Upper lobe of left lung (tissue), 6 donors: ENCODE results near the gene TWNK. TPM values are rescaled to one million over a fixed set of nuclear protein-coding genes. Genes with fewer than 3 reads are reported as not detected.

Source experiments
- ATAC-seq, 2 donors: fragments of 200-7000 bp; cut with Tn5 transposase; one replicate each; pipeline ENCODE4 v1.9.1; 2022; ENCODE audit warnings: mild to moderate bottlenecking in 2 of 2, moderate library complexity in 2 of 2; ENCODE audit not compliant: low FRiP score in 2 of 2
- DNase-seq, 2 donors: peaks; one replicate each; pipeline ENCODE4 v3.0.0-alpha.2; 2019 to 2020
- H3K27ac ChIP-seq, 4 donors: fragments of 200-600 bp; sonication (generic); one replicate each; pipeline ENCODE4 v1.5.1; 2016 to 2019
- H3K27me3 ChIP-seq, 4 donors: fragments of 200-600 bp; sonication (generic); one replicate each; pipeline ENCODE4 v1.5.1; 2017 to 2019
- H3K36me3 ChIP-seq, 4 donors: fragments of 200-600 bp; sonication (generic); one replicate each; pipeline ENCODE4 v1.5.1; 2016 to 2019
- H3K4me1 ChIP-seq, 4 donors: fragments of 200-600 bp; sonication (generic); one replicate each; pipeline ENCODE4 v1.5.1; 2018 to 2019
- H3K4me3 ChIP-seq, 4 donors: fragments of 200-600 bp; sonication (generic); one replicate each; pipeline ENCODE4 v1.5.1; 2017 to 2019; ENCODE audit warnings: mild to moderate bottlenecking in 2 of 4, moderate library complexity in 1 of 4
- H3K9me3 ChIP-seq, 4 donors: fragments of 200-600 bp; sonication (generic); one replicate each; pipeline ENCODE4 v1.5.1; 2018 to 2019
- CTCF ChIP-seq, 6 experiments: fragments of 450-650 bp in 4 of 6; fragments of 200-600 bp in 2 of 6; sonication (generic) in 2 of 6; IDR thresholded peaks; one replicate each; pipeline ENCODE4 v1.5.1; 2016 to 2019; ENCODE audit warnings: antibody characterized with exemption in 6 of 6
- EP300 ChIP-seq, 4 donors: sonication (generic); formaldehyde crosslinking; IDR thresholded peaks; one replicate each; pipeline ENCODE4 v1.5.1; 2017; ENCODE audit warnings: antibody characterized with exemption in 4 of 4, control low read depth in 2 of 4
- POLR2A ChIP-seq, 4 donors: fragments of 450-650 bp; IDR thresholded peaks; one replicate each; pipeline ENCODE4 v1.5.1; 2016 to 2017; ENCODE audit warnings: antibody characterized with exemption in 4 of 4, mild to moderate bottlenecking in 2 of 4
- POLR2AphosphoS5 ChIP-seq, 2 donors: sonication (generic); formaldehyde crosslinking; IDR thresholded peaks; one replicate each; pipeline ENCODE4 v1.5.1; 2017; ENCODE audit warnings: antibody characterized with exemption in 2 of 2
- WGBS, 2 donors: methylation state at CpG; one replicate each; pipeline ENCODE4 v1.1.5; 2017 to 2018; 5-methylcytosine and 5-hydroxymethylcytosine counted together
- total RNA-seq, 6 donors: library from RNA; depleted of rRNA in 4 of 6; stranded (reverse); fragments of >200 nt in 4 of 6; gene quantifications; one replicate each; pipeline versions ENCODE4 v1.1.0 to v1.2.1, GENCODE V29; 2016 to 2021
- donor health status: DM: no; HTN: no; CAD: no; lungs with moderate emphysema.
- donor health status: DM: no; HTN: yes; CAD: no; lungs with severe emphysema.

The TWNK gene
- total RNA-seq, 6 donors from 2014 or later: 2.6 to 9.1 (median 5.8) TPM

DNA sequence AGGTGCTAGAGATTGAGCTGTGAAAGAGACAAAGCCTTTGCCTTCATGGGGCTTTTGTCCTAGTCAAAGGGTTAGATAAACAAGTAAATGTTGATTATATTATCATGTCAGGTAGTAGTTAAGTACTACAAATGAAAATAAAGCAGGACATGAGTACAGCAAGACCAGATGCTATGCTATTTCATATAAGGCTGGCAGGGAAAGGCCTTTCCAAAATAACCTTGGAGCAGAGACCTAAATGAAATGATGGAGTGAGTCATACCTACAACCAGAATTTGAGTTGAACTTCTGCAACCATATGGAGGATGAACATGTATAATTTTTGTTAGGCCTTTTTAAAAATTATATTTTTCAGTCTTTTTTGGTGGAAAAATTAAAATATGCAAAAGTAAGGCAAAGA lies 41.6 kb upstream of the TWNK start:
- no peaks in the 10 kb centered on the region for H3K27me3 ChIP-seq
- H3K4me1 ChIP-seq: no peaks in the 10 kb centered on the region
- peaks cover 26 to 100% (median 76%) of the 10 kb centered on the region in 4 donors for H3K36me3 ChIP-seq
- no peak overlapping the region for H3K27ac ChIP-seq
- H3K4me3 ChIP-seq: no peak overlapping the region
- TF ChIP-seq POLR2AphosphoS5 (IDR thresholded peaks at IDR 0.05) (no peak), CTCF (IDR thresholded peaks at IDR 0.05) (no peak), POLR2A (IDR thresholded peaks at IDR 0.05) (no peak), EP300 (IDR thresholded peaks at IDR 0.05) (no peak)
- DNase-seq (no peak), ATAC-seq (no peak)
- no peaks in the 10 kb centered on the region for H3K9me3 ChIP-seq

- ATAC-seq (no peak), DNase-seq (no peak)
- Histone ChIP-seq H3K9me3 (no peaks in the 10 kb centered on the region), H3K4me3 (no peak overlapping the region), H3K27ac (no peak overlapping the region), H3K4me1 (no peaks in the 10 kb centered on the region), H3K36me3 (peaks cover 27 to 100% (median 84%) of the 10 kb centered on the region in 4 donors), H3K27me3 (no peaks in the 10 kb centered on the region)
- TF ChIP-seq EP300 (IDR thresholded peaks at IDR 0.05): no peak
- WGBS, 2 donors: 91 to 98% methylated on average over 3 of the region's 3 CpGs
Measured at GRCh38 chr10:100948916-100949315, 38.4 kb upstream of the TWNK start.

DNA sequence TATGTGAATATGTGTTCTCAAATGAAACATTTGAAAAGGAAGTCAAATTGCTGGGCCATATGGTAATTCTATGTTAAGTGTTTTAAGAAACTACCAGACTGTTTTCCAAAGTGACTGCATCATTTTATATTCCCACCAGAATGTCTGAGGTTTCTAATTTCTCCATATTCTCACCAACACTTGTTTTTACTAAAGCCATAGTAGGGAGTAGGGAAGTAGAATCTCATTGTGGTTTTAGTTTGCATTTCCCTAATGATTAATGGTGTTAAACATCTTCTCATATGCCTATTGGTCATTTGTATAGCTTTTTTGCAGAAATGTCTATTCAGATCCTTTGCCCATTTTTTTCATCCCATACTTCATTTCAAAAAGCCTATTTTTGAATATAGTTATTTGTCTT lies 27.1 kb upstream of the TWNK start:
- no peaks in the 10 kb centered on the region for H3K4me1 ChIP-seq
- peaks cover 12 to 80% (median 38%) of the 10 kb centered on the region in 4 donors for H3K36me3 ChIP-seq
- H3K4me3 ChIP-seq: no peak overlapping the region
- H3K27ac ChIP-seq: no peak overlapping the region
- no peak for TF ChIP-seq CTCF (IDR thresholded peaks at IDR 0.05)
- no peak for TF ChIP-seq POLR2A (IDR thresholded peaks at IDR 0.05)
- no peak for TF ChIP-seq POLR2AphosphoS5 (IDR thresholded peaks at IDR 0.05)
- TF ChIP-seq EP300 (IDR thresholded peaks at IDR 0.05): no peak
- no peak for DNase-seq
- no peaks in the 10 kb centered on the region for H3K9me3 ChIP-seq
- ATAC-seq: no peak
- H3K27me3 ChIP-seq: no peaks in the 10 kb centered on the region

DNA sequence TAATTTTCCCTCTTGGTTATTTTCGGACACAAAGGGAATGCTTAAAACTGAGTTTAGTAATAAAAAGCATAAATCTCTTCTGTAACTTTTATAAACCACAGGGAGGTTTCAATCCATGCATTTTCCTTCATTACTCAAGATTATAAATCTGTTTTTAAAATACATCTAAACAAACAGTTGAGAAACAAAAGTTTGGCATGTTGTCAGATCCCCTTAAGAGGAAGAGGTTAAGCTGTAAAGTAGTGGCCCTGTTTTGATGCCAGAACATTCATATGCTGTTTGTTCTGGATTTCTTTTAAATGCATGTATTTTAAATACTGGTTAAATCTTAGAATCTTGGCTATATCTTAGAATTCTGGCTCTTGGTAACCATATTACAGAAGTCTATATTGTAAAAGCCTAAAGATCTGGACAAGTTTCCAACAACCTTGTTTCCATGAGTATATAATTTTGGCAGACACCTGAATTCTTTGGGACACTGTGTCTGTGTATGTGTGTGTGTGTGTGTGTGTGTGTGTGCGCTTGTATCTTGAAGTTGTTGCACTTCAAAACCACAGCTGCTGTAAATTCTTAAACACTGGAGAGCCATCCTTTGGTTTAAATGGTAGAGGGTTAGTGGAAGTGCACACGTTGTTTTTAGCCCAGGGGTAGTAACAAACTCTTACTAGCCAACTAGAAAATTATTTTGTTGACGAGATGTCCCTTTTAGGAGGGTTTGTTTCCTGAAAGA lies 24.8 kb upstream of the TWNK start:
- Histone ChIP-seq H3K27ac (no peak overlapping the region), H3K4me1 (no peaks in the 10 kb centered on the region), H3K4me3 (no peak overlapping the region), H3K9me3 (no peaks in the 10 kb centered on the region), H3K36me3 (peaks cover 12 to 63% (median 25%) of the 10 kb centered on the region in 4 donors), H3K27me3 (no peaks in the 10 kb centered on the region)
- WGBS, 2 donors: 67 to 79% methylated on average over 4 of the region's 4 CpGs
- DNase-seq (no peak), ATAC-seq (no peak)
- no peak for TF ChIP-seq EP300 (IDR thresholded peaks at IDR 0.05)
- TF ChIP-seq CTCF (IDR thresholded peaks at IDR 0.05): no peak
- no peak for TF ChIP-seq POLR2AphosphoS5 (IDR thresholded peaks at IDR 0.05)
- TF ChIP-seq POLR2A (IDR thresholded peaks at IDR 0.05): no peak

- Histone ChIP-seq H3K4me3 (no peak overlapping the region), H3K36me3 (peaks cover 11 to 50% (median 21%) of the 10 kb centered on the region in 4 donors), H3K27me3 (no peaks in the 10 kb centered on the region), H3K9me3 (no peaks in the 10 kb centered on the region), H3K27ac (no peak overlapping the region), H3K4me1 (peaks cover 2 to 6% (median 3%) of the 10 kb centered on the region in 4 donors)
- TF ChIP-seq POLR2A (IDR thresholded peaks at IDR 0.05): no peak
- TF ChIP-seq EP300 (IDR thresholded peaks at IDR 0.05): no peak
- no peak for TF ChIP-seq POLR2AphosphoS5 (IDR thresholded peaks at IDR 0.05)
- TF ChIP-seq CTCF (IDR thresholded peaks at IDR 0.05): no peak
- 100% methylated on average over 1 of the region's 1 CpG for WGBS, 2 donors
- ATAC-seq (no peak), DNase-seq (no peak)
Measured at GRCh38 chr10:100963826-100964225, 23.5 kb upstream of the TWNK start.
